T-cell (primary cell): Measurements from ENCODE around the gene ATP4A. TPM values are rescaled to one million over a fixed set of nuclear protein-coding genes. Genes with fewer than 3 reads are reported as not detected.

Source experiments
- ATAC-seq, 4 experiments: fragments of 200-7000 bp in 3 of 4; fragments of 150-1000 bp in 1 of 4; cut with Tn5 transposase; replicated peaks in 1 of 4; 1 replicate in 3 of 4; 2 replicates in 1 of 4; pipeline ENCODE4 v1.10.0; 2021; ENCODE audit warnings: moderate library complexity in 3 of 4, mild to moderate bottlenecking in 2 of 4, moderate number of reproducible peaks in 1 of 4
- CTCF ChIA-PET, 2 donors: fragments of 300-600 bp; sonication (Branson Sonifier 250); formaldehyde crosslinking; loops; one replicate each; lab custom pipeline; 2022; ENCODE audit warnings: antibody characterized with exemption in 2 of 2; lab: Charles Lee
- POLR2A ChIA-PET, 2 donors: fragments of 300-600 bp; sonication (Branson Sonifier 250); formaldehyde crosslinking; loops; one replicate each; lab custom pipeline; 2022; ENCODE audit warnings: antibody characterized with exemption in 2 of 2; lab: Charles Lee
- DNase-seq, 35 experiments: peaks; one replicate each; pipeline versions ENCODE4 v3.0.0 to v3.0.0-alpha.2; 2013 to 2023
- H3K27ac ChIP-seq: one replicate; pipeline ENCODE4 v1.5.1; 2013; ENCODE audit warnings: low read length
- H3K27me3 ChIP-seq, 2 experiments: replicated peaks in 1 of 2; 1 replicate in 1 of 2; 2 replicates in 1 of 2; pipeline versions ENCODE4 v1.6.1 to v1.7.0; 2013; ENCODE audit warnings: low read length in 1 of 2, mixed read lengths in 1 of 2; ENCODE audit not compliant: control insufficient read depth in 2 of 2, insufficient read depth in 2 of 2; ENCODE audit errors: extremely low read depth in 1 of 2
- H3K36me3 ChIP-seq, 2 donors: 1 replicate in 1 of 2; 2 replicates in 1 of 2; pipeline versions ENCODE4 v1.6.1 to v1.7.0; 2013; ENCODE audit warnings: low read length in 1 of 2; ENCODE audit not compliant: control insufficient read depth in 2 of 2, insufficient read depth in 1 of 2; ENCODE audit errors: extremely low read depth in 1 of 2
- H3K4me1 ChIP-seq, 2 experiments: 1 replicate in 1 of 2; 2 replicates in 1 of 2; pipeline versions ENCODE4 v1.6.1 to v1.7.0; 2013; ENCODE audit warnings: low read length in 2 of 2, mixed read lengths in 1 of 2; ENCODE audit not compliant: insufficient read depth in 2 of 2, control insufficient read depth in 1 of 2; ENCODE audit errors: extremely low read depth in 1 of 2
- H3K4me3 ChIP-seq, 2 donors: 1 replicate in 1 of 2; 2 replicates in 1 of 2; pipeline versions ENCODE4 v1.5.1 to v1.7.0; 2013; ENCODE audit warnings: mild to moderate bottlenecking in 2 of 2, low read length in 1 of 2, moderate library complexity in 1 of 2; ENCODE audit not compliant: control insufficient read depth in 1 of 2; ENCODE audit errors: extremely low read depth in 1 of 2
- H3K9me3 ChIP-seq: 2 replicates; pipeline ENCODE4 v1.7.0; 2013
- H3K27ac Mint-ChIP-seq, 2 donors: one replicate each; pipeline ENCODE4 v1.8.0; 2020 to 2021; ENCODE audit warnings: mild to moderate bottlenecking in 2 of 2, mixed read lengths in 2 of 2
- H3K27me3 Mint-ChIP-seq, 2 donors: one replicate each; pipeline ENCODE4 v1.8.0; 2021 to 2022; ENCODE audit warnings: mixed read lengths in 2 of 2
- H3K36me3 Mint-ChIP-seq: one replicate; pipeline ENCODE4 v1.8.0; 2021; ENCODE audit warnings: mixed read lengths
- H3K4me1 Mint-ChIP-seq, 3 donors: one replicate each; pipeline ENCODE4 v1.8.0; 2020 to 2022; ENCODE audit warnings: mixed read lengths in 3 of 3, mild to moderate bottlenecking in 1 of 3
- H3K4me3 Mint-ChIP-seq, 3 donors: one replicate each; pipeline ENCODE4 v1.8.0; 2020 to 2022; ENCODE audit warnings: mild to moderate bottlenecking in 3 of 3, mixed read lengths in 3 of 3, moderate library complexity in 3 of 3
- H3K9me3 Mint-ChIP-seq, 3 donors: one replicate each; pipeline ENCODE4 v1.8.0; 2020 to 2022; ENCODE audit warnings: mixed read lengths in 3 of 3
- WGBS: methylation state at CpG from one replicate; pipeline ENCODE4 v1.1.5; 2013; ENCODE audit warnings: missing lambda C conversion rate; ENCODE audit not compliant: insufficient coverage; 5-methylcytosine and 5-hydroxymethylcytosine counted together
- total RNA-seq, 35 experiments: library from RNA in 6 of 35; stranded (reverse) in 6 of 35; fragments of 120-200 nt in 1 of 35; gene quantifications; one replicate each; pipeline versions ENCODE4 v1.2.1 to v1.2.4 and lab custom pipeline; 2013 to 2026

Gene ATP4A
- total RNA-seq, 5 donors from 2014 or later (not counting 1 experiment from before 2014, with no cell fraction given), result not detected

- no peaks in the 10 kb centered on the region for H3K9me3 Mint-ChIP-seq
- Histone ChIP-seq H3K36me3 (no peaks in the 10 kb centered on the region), H3K4me3 (no peak overlapping the region), H3K9me3 (no peaks in the 10 kb centered on the region), H3K27ac (no peak overlapping the region), H3K27me3 (peaks cover 2 to 61% of the 10 kb centered on the region in 2 experiments), H3K4me1 (peaks cover 0 to 22% of the 10 kb centered on the region in 2 experiments)
- POLR2A ChIA-PET, result no interaction called here
- DNase-seq, result no peak
- peaks cover 15 to 20% (median 17%) of the 10 kb centered on the region in 3 donors for H3K4me1 Mint-ChIP-seq
- no peaks in the 10 kb centered on the region for H3K36me3 Mint-ChIP-seq
- peaks cover 31 to 50% of the 10 kb centered on the region in 2 donors for H3K27me3 Mint-ChIP-seq
- ATAC-seq, result no peak
- WGBS, result 79% methylated on average over 4 of the region's 7 CpGs
- H3K27ac Mint-ChIP-seq, result no peak overlapping the region
- CTCF ChIA-PET, result interaction anchor here in 1 of 2 donors (0.6 kb wide), 2 partner anchors 70 to 430 kb away, joined by 5 to 6 read pairs; no protein-coding TSS in a partner anchor
- no peak overlapping the region for H3K4me3 Mint-ChIP-seq
These were observed 52.1 kb downstream of the ATP4A start for GRCh38 chr19:35511337-35511736.

GRCh38 chr19:35510626-35510964 is 52.9 kb downstream of the ATP4A start:
- ATAC-seq (peak in 1 of 4 experiments; percentile 8), DNase-seq (no peak)
- H3K4me1 Mint-ChIP-seq, result peaks cover 15 to 20% (median 17%) of the 10 kb centered on the region in 3 donors
- H3K9me3 ChIP-seq, result no peaks in the 10 kb centered on the region
- peaks cover 0 to 22% of the 10 kb centered on the region in 2 experiments for H3K4me1 ChIP-seq
- 21% methylated on average over 11 of the region's 15 CpGs for WGBS
- CTCF ChIA-PET, result interaction anchor here (0.6 to 0.8 kb wide), 4 partner anchors 15 to 429 kb away, joined by 4 to 8 read pairs (median 4); no protein-coding TSS in a partner anchor
- H3K27ac Mint-ChIP-seq, result no peak overlapping the region
- no peaks in the 10 kb centered on the region for H3K36me3 ChIP-seq
- peaks cover 30 to 52% of the 10 kb centered on the region in 2 donors for H3K27me3 Mint-ChIP-seq
- no peaks in the 10 kb centered on the region for H3K36me3 Mint-ChIP-seq
- H3K9me3 Mint-ChIP-seq, result no peaks in the 10 kb centered on the region
- H3K27ac ChIP-seq, result no peak overlapping the region
- H3K27me3 ChIP-seq, result peaks cover 2 to 64% of the 10 kb centered on the region in 2 experiments
- peak overlapping the region in 1 of 3 donors; percentile 73 for H3K4me3 Mint-ChIP-seq
- POLR2A ChIA-PET, result interaction anchor here in 1 of 2 donors (0.5 kb wide), 1 partner anchor 20 kb away, joined by 3 read pairs; no protein-coding TSS in a partner anchor
- H3K4me3 ChIP-seq, result peak overlapping the region in 1 of 2 donors; percentile 53

GRCh38 chr19:35509861-35510625 is 53.4 kb downstream of the ATP4A start:
- H3K27me3 ChIP-seq, result peaks cover 2 to 65% of the 10 kb centered on the region in 2 experiments
- H3K4me3 Mint-ChIP-seq, result peak overlapping the region; percentile 67 to 73 (median 69)
- no peaks in the 10 kb centered on the region for H3K36me3 Mint-ChIP-seq
- H3K4me1 Mint-ChIP-seq, result peaks cover 15 to 20% (median 17%) of the 10 kb centered on the region in 3 donors
- ChIA-PET POLR2A (no interaction called here), CTCF (interaction anchor here (0.6 to 0.8 kb wide), 3 partner anchors 15 to 97 kb away, joined by 4 to 8 read pairs (median 4); no protein-coding TSS in a partner anchor)
- peak overlapping the region in 1 of 2 donors; percentile 44 for H3K27ac Mint-ChIP-seq
- peak overlapping the region; percentile 35 to 53 for H3K4me3 ChIP-seq
- no peaks in the 10 kb centered on the region for H3K9me3 ChIP-seq
- WGBS, result under 1% methylated on average over 26 of the region's 39 CpGs
- H3K27me3 Mint-ChIP-seq, result peaks cover 32 to 55% of the 10 kb centered on the region in 2 donors
- peak overlapping the region; percentile 55 for H3K27ac ChIP-seq
- peak; percentile 15 to 82 (median 60) for DNase-seq
- H3K4me1 ChIP-seq, result peaks cover 0 to 22% of the 10 kb centered on the region in 2 experiments
- no peaks in the 10 kb centered on the region for H3K9me3 Mint-ChIP-seq
- H3K36me3 ChIP-seq, result no peaks in the 10 kb centered on the region
- ATAC-seq, result peak; percentile 76 to 79 (median 76)

GRCh38 chr19:35509018-35509652 is 54.3 kb downstream of the ATP4A start:
- H3K36me3 Mint-ChIP-seq, result no peaks in the 10 kb centered on the region
- H3K9me3 Mint-ChIP-seq, result no peaks in the 10 kb centered on the region
- peak overlapping the region; percentile 55 to 68 for H3K27ac Mint-ChIP-seq
- Histone ChIP-seq H3K4me3 (peak overlapping the region in 1 of 2 donors; percentile 53), H3K4me1 (peaks cover 0 to 22% of the 10 kb centered on the region in 2 experiments), H3K9me3 (no peaks in the 10 kb centered on the region), H3K27me3 (peaks cover 2 to 61% of the 10 kb centered on the region in 2 experiments), H3K36me3 (no peaks in the 10 kb centered on the region), H3K27ac (peak overlapping the region; percentile 55)
- CTCF ChIA-PET, result no interaction called here
- ATAC-seq, result peak; percentile 68 to 83 (median 77)
- peak overlapping the region; percentile 67 to 73 (median 69) for H3K4me3 Mint-ChIP-seq
- H3K27me3 Mint-ChIP-seq, result peaks cover 29 to 56% of the 10 kb centered on the region in 2 donors
- peaks cover 15 to 20% (median 17%) of the 10 kb centered on the region in 3 donors for H3K4me1 Mint-ChIP-seq
- POLR2A ChIA-PET, result interaction anchor here in 1 of 2 donors (0.6 kb wide), 1 partner anchor 123 kb away, joined by 4 read pairs; no protein-coding TSS in a partner anchor
- peak in 31 of 35 experiments; percentile 14 to 63 (median 37) for DNase-seq
- WGBS, result 12% methylated on average over 5 of the region's 12 CpGs

GRCh38 chr19:35508129-35508528 is 55.3 kb downstream of the ATP4A start:
- H3K4me3 ChIP-seq, result no peak overlapping the region
- POLR2A ChIA-PET, result no interaction called here
- H3K27me3 Mint-ChIP-seq, result peaks cover 26 to 54% of the 10 kb centered on the region in 2 donors

GRCh38 chr19:35507561-35507960 is 55.9 kb downstream of the ATP4A start:
- no peaks in the 10 kb centered on the region for H3K36me3 ChIP-seq
- no peaks in the 10 kb centered on the region for H3K9me3 ChIP-seq
- DNase-seq, result no peak
- no peak for ATAC-seq
- CTCF ChIA-PET, result interaction anchor here in 1 of 2 donors (0.6 kb wide), 1 partner anchor 459 kb away, joined by 3 read pairs; no protein-coding TSS in a partner anchor
- peaks cover 26 to 49% of the 10 kb centered on the region in 2 donors for H3K27me3 Mint-ChIP-seq
- 86% methylated on average over 9 of the region's 11 CpGs for WGBS
- no peak overlapping the region for H3K4me3 Mint-ChIP-seq
- no peak overlapping the region for H3K27ac Mint-ChIP-seq
- peaks cover 2 to 54% of the 10 kb centered on the region in 2 experiments for H3K27me3 ChIP-seq
- no peaks in the 10 kb centered on the region for H3K36me3 Mint-ChIP-seq
- POLR2A ChIA-PET, result no interaction called here
- peaks cover 0 to 22% of the 10 kb centered on the region in 2 experiments for H3K4me1 ChIP-seq
- H3K9me3 Mint-ChIP-seq, result no peaks in the 10 kb centered on the region
- no peak overlapping the region for H3K4me3 ChIP-seq
- H3K4me1 Mint-ChIP-seq, result peaks cover 15 to 20% (median 17%) of the 10 kb centered on the region in 3 donors
- H3K27ac ChIP-seq, result no peak overlapping the region

More at GRCh38 chr19:35508129-35508528, 55.3 kb downstream of the ATP4A start:
- Histone ChIP-seq H3K9me3 (no peaks in the 10 kb centered on the region), H3K27ac (no peak overlapping the region), H3K4me1 (peaks cover 0 to 22% of the 10 kb centered on the region in 2 experiments), H3K36me3 (no peaks in the 10 kb centered on the region), H3K27me3 (peaks cover 2 to 56% of the 10 kb centered on the region in 2 experiments)
- H3K4me1 Mint-ChIP-seq, result peaks cover 15 to 20% (median 17%) of the 10 kb centered on the region in 3 donors
- H3K36me3 Mint-ChIP-seq, result no peaks in the 10 kb centered on the region
- H3K4me3 Mint-ChIP-seq, result no peak overlapping the region
- DNase-seq (no peak), ATAC-seq (no peak)
- 71% methylated on average over 1 of the region's 3 CpGs for WGBS
- no peaks in the 10 kb centered on the region for H3K9me3 Mint-ChIP-seq
- H3K27ac Mint-ChIP-seq, result no peak overlapping the region
- CTCF ChIA-PET, result interaction anchor here in 1 of 2 donors (0.6 kb wide), 1 partner anchor 78 kb away, joined by 10 read pairs; no protein-coding TSS in a partner anchor
